Ishikawa (cell line): ENCODE measurements around the gene STK11IP.

Source experiments
- CEBPB ChIP-seq: IDR thresholded peaks from 2 replicates; pipeline ENCODE4 v1.6.1; 2012
- CREB1 ChIP-seq: IDR thresholded peaks from 2 replicates; pipeline ENCODE4 v1.6.1; 2012; ENCODE audit warnings: low read depth
- EP300 ChIP-seq: IDR thresholded peaks from 2 replicates; pipeline ENCODE4 v1.6.1; 2012; ENCODE audit warnings: borderline replicate concordance
- RAD21 ChIP-seq: IDR thresholded peaks from 2 replicates; pipeline ENCODE4 v1.6.1; 2012; ENCODE audit warnings: low read depth
- TAF1 ChIP-seq: IDR thresholded peaks from 2 replicates; pipeline ENCODE4 v1.6.1; 2012; ENCODE audit warnings: low read depth, mild to moderate bottlenecking
- TCF12 ChIP-seq: IDR thresholded peaks from 2 replicates; pipeline ENCODE4 v1.6.1; 2012; ENCODE audit warnings: low read depth
- YY1 ChIP-seq: IDR thresholded peaks from 2 replicates; pipeline ENCODE4 v1.6.1; 2012; ENCODE audit warnings: low read depth
- TF ChIP-seq, protein P1 (sequence below): IDR thresholded peaks from 2 replicates; pipeline ENCODE4 v1.6.1; 2012
- TF ChIP-seq, protein P2 (sequence below): IDR thresholded peaks from 2 replicates; pipeline ENCODE4 v1.6.1; 2012; ENCODE audit warnings: low read depth, mild to moderate bottlenecking

DNA sequence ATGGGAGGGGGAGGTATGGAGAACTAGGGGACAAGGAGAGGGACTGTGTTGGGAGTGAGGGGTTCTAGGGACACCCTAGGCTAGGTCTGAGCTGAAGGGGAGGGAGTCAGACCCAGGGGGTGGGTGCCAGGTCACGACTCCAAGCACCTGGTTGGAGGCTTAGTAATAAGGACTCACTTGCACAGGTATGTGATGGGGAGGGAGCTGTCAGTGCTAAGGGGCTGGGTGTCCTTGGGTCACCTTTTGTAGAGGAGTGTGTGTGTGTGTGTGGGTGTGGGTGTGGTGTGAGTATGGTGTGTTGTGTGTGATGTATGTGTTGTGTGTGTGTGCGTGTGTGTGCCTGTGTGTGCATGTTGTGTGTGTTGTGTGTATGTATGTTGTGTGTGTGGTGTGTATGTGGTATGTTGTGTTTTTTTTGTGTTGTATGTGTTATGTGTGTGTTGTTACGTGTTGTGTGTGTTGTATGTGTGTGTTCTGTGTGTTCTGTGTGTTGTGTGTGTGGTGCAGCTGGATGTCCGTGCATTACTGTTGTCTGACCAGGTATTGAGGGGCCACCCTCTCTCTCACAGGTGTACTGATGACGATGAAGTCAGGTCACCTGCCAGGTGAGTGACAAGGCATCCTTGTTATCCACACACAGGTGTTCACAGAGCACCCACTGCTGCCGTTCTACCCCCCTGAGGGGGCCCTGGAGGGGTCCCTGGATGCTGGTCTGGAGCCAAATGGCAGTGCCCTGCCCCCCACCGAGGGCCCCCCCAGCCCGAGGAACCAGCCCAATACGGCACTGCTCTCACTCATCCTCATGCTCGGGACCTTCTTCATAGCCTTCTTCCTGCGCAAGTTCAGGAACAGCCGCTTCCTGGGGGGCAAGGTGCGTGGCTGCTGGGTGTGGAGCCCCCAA lies 39.5 kb downstream of the STK11IP start:
- TF ChIP-seq TCF12 (no peak), EP300 (no peak), TAF1 (no peak), CEBPB (no peak), CREB1 (no peak), RAD21 (no peak), YY1 (no peak)
- TF ChIP-seq, protein P1, sequence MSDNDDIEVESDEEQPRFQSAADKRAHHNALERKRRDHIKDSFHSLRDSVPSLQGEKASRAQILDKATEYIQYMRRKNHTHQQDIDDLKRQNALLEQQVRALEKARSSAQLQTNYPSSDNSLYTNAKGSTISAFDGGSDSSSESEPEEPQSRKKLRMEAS, result no peak
- TF ChIP-seq, protein P2, sequence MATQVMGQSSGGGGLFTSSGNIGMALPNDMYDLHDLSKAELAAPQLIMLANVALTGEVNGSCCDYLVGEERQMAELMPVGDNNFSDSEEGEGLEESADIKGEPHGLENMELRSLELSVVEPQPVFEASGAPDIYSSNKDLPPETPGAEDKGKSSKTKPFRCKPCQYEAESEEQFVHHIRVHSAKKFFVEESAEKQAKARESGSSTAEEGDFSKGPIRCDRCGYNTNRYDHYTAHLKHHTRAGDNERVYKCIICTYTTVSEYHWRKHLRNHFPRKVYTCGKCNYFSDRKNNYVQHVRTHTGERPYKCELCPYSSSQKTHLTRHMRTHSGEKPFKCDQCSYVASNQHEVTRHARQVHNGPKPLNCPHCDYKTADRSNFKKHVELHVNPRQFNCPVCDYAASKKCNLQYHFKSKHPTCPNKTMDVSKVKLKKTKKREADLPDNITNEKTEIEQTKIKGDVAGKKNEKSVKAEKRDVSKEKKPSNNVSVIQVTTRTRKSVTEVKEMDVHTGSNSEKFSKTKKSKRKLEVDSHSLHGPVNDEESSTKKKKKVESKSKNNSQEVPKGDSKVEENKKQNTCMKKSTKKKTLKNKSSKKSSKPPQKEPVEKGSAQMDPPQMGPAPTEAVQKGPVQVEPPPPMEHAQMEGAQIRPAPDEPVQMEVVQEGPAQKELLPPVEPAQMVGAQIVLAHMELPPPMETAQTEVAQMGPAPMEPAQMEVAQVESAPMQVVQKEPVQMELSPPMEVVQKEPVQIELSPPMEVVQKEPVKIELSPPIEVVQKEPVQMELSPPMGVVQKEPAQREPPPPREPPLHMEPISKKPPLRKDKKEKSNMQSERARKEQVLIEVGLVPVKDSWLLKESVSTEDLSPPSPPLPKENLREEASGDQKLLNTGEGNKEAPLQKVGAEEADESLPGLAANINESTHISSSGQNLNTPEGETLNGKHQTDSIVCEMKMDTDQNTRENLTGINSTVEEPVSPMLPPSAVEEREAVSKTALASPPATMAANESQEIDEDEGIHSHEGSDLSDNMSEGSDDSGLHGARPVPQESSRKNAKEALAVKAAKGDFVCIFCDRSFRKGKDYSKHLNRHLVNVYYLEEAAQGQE, result no peak
